Activated T-cell treated with anti-CD3 and anti-CD28 coated beads, Interleukin-2, amount 50 U/mL, for 72 hours (primary cell): ENCODE results near the gene PDXK. TPM values are rescaled to one million over a fixed set of nuclear protein-coding genes. Genes with fewer than 3 reads are reported as not detected.

Experiments used
- ATAC-seq, 2 donors: fragments of 150-1000 bp; cut with Tn5 transposase; replicated peaks in 1 of 2; 2 replicates each; pipeline ENCODE4 v1.10.0; 2021; ENCODE audit warnings: moderate library complexity in 2 of 2, mild to moderate bottlenecking in 1 of 2
- DNase-seq, 2 donors: peaks; one replicate each; pipeline ENCODE4 v3.0.0; 2021 to 2022; ENCODE audit warnings: mixed read lengths in 1 of 2
- H3K27ac Mint-ChIP-seq: one replicate; pipeline ENCODE4 v1.8.0; 2022; ENCODE audit warnings: mild to moderate bottlenecking, moderate library complexity, mixed read lengths
- H3K27me3 Mint-ChIP-seq: one replicate; pipeline ENCODE4 v1.8.0; 2022; ENCODE audit warnings: low read depth, mixed read lengths
- H3K36me3 Mint-ChIP-seq, 2 donors: one replicate each; pipeline ENCODE4 v1.8.0; 2022; ENCODE audit warnings: mixed read lengths in 2 of 2, mild to moderate bottlenecking in 1 of 2; ENCODE audit not compliant: insufficient read depth in 2 of 2
- H3K4me1 Mint-ChIP-seq: one replicate; pipeline ENCODE4 v1.8.0; 2022; ENCODE audit warnings: low read depth, mixed read lengths
- H3K4me3 Mint-ChIP-seq, 2 donors: one replicate each; pipeline ENCODE4 v1.8.0; 2022; ENCODE audit warnings: mild to moderate bottlenecking in 2 of 2, mixed read lengths in 2 of 2, moderate library complexity in 2 of 2
- H3K9me3 Mint-ChIP-seq, 2 donors: one replicate each; pipeline ENCODE4 v1.8.0; 2022; ENCODE audit warnings: mixed read lengths in 2 of 2
- total RNA-seq, 2 donors: library from RNA; stranded (reverse); gene quantifications; one replicate each; pipeline ENCODE4 v1.2.3, GENCODE V29; 2022

PDXK gene
- total RNA-seq, 2 donors from 2014 or later, result 87.9 to 99.5 TPM

DNA sequence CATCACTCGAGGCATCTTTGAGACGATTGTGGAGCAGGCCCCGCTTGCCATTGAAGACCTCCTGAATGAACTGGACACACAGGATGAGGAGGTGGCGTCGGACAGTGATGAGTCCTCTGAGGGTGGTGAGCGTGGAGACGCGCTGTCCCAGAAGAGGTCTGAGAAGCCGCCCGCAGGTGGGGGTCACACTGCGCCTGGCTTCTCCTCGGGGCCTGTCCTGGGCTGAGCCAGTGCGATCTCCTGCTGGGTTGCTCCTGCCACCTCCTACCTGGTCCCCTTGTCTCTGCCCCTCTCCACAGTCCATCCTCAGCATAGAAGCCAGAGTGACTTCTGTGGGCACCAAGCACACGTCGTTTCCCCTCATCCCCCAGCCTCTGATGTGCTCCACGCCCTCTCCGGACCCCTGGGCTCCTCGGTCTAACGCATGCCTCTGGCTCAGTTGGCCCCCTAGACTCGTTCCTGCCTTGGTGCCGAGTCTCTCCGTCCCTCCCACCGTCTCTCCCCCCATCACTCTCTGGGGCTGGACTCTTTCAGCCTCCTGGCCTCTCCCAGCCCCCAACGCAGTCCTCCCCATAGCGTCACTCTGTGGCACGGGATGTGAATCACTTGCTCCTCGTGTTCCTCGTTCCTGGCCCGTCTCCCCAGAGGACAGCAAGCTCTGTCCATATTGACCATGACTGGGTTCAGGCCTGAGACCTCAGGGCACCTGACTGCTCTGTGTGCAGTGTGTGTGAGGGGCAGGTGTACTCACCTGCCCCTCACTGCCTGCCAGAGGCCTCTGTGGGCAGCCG is 79.2 kb downstream of the PDXK start:
- Mint-ChIP-seq H3K27me3 (no peaks in the 10 kb centered on the region), H3K4me3 (no peak overlapping the region), H3K36me3 (peaks cover 3 to 32% of the 10 kb centered on the region in 2 donors), H3K27ac (no peak overlapping the region), H3K4me1 (no peaks in the 10 kb centered on the region), H3K9me3 (no peaks in the 10 kb centered on the region)
- ATAC-seq (no peak), DNase-seq (no peak)

DNA sequence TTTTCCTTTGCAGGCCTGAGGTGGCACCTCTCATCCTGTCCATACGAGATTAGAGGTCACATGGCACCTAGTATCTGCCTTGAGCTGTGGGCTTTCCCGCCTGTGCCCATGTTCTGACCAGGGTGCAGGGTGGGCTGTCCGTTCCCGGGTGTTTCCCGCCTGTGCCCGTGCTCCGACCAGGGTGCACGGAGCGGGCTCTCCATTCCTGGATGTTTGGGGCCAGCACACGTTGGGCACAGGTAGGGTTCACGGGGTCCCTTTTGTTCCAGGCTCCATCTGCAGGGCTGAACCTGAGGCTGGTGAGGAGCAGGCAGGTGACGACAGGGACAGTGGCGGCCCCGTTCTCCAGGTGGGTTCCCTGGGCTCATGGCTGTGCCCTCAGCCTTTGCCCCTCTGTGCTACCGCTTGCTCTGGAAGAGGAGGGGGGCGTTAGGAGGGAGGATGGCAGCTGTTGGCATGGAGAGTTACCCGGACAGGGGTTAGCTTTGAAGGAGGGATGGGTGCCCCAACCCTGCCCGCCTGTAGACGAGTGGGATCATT is 80.4 kb downstream of the PDXK start:
- Mint-ChIP-seq H3K27ac (no peak overlapping the region), H3K4me3 (no peak overlapping the region), H3K36me3 (peaks cover 3 to 34% of the 10 kb centered on the region in 2 donors), H3K9me3 (no peaks in the 10 kb centered on the region), H3K27me3 (no peaks in the 10 kb centered on the region), H3K4me1 (no peaks in the 10 kb centered on the region)
- DNase-seq (no peak), ATAC-seq (no peak)

DNA sequence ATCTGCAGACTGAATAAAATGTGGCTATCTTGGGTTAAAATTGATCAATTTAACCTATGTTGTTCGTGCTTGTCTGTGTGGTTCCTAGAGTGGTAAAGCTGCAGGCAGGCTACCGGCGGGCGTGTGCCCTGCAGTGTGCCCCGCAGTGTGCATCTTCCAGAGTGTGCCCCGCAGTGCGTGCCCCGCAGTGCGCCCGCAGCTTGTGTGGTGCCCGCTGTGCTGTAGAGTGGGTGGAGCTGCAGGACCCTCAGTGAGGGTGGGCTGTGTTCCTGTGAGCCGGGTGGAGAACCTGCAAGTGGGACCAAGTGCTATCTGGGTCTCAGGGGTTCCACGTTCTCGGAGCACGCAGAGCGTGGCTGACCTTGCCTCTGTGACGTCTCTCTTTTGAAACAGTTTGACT is 81.2 kb downstream of the PDXK start:
- Mint-ChIP-seq H3K4me1 (peaks cover 3% of the 10 kb centered on the region), H3K36me3 (peaks cover 3 to 30% of the 10 kb centered on the region in 2 donors), H3K27me3 (no peaks in the 10 kb centered on the region), H3K9me3 (no peaks in the 10 kb centered on the region), H3K4me3 (no peak overlapping the region), H3K27ac (no peak overlapping the region)
- DNase-seq (no peak), ATAC-seq (no peak)

DNA sequence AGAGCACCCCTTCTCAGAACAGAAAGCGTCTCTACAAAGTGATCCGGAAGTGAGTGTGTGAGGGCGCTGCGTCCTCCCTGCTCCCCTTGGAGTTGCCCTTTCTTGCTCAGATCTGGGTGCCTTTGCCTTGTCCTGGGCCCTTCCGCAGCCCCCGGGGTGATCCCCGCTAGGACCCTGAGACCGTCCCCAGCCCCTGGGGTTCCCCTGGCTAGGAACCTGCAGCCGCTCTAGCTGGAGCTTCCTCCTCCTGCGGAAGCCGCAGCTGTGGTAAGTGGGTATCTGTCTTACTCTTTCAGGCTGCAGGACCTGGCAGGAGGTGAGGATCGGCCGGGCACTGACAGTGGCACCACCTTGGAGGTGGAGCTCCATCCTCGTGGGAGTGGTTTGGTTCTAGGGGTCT is 81.6 kb downstream of the PDXK start:
- no peaks in the 10 kb centered on the region for H3K9me3 Mint-ChIP-seq
- H3K4me3 Mint-ChIP-seq, result no peak overlapping the region
- peaks cover 8% of the 10 kb centered on the region for H3K4me1 Mint-ChIP-seq
- DNase-seq (no peak), ATAC-seq (no peak)
- no peaks in the 10 kb centered on the region for H3K27me3 Mint-ChIP-seq
- peaks cover 3 to 28% of the 10 kb centered on the region in 2 donors for H3K36me3 Mint-ChIP-seq
- H3K27ac Mint-ChIP-seq, result no peak overlapping the region

DNA sequence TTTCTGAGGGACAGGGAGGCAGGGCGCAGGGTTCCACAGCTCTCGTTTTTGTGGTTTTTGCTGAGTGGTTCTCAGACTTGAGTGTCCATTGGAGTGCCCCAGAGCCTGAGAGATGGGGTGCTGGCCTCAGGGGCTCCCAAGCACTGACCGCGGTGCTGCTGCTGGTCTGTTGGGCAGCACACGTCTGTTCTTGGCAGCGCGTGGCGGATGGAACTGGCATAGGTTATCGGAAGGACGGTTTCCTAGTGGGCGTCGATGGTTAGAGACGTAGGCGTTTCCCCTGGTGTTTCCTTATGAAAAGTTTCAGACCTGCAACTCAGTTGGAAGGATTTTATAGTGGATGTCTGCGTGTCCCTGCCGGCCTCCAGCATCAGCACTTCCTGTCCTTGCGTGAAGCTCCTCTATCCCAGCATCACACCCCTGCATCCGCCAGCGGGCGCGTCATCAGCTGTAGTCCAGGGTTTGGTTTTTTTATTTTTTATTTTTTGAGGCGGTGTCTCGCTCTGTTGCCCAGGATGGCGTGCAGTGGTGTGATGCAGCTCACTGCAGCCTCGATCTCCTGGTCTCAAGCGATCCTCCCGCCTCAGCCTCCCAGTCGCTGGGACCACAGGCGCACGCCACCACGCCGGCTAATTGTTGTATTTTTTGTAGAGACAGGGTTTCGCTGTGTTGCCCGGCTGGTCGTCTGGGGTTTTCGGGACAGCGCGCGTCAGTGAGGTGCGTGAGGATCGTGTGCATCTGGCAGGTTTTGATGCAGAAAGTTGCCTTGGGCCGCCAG is 82.3 kb downstream of the PDXK start:
- H3K36me3 Mint-ChIP-seq, result peaks cover 3 to 28% of the 10 kb centered on the region in 2 donors
- no peaks in the 10 kb centered on the region for H3K9me3 Mint-ChIP-seq
- no peak overlapping the region for H3K27ac Mint-ChIP-seq
- no peaks in the 10 kb centered on the region for H3K27me3 Mint-ChIP-seq
- no peak overlapping the region for H3K4me3 Mint-ChIP-seq
- ATAC-seq (no peak), DNase-seq (no peak)
- peaks cover 9% of the 10 kb centered on the region for H3K4me1 Mint-ChIP-seq

DNA sequence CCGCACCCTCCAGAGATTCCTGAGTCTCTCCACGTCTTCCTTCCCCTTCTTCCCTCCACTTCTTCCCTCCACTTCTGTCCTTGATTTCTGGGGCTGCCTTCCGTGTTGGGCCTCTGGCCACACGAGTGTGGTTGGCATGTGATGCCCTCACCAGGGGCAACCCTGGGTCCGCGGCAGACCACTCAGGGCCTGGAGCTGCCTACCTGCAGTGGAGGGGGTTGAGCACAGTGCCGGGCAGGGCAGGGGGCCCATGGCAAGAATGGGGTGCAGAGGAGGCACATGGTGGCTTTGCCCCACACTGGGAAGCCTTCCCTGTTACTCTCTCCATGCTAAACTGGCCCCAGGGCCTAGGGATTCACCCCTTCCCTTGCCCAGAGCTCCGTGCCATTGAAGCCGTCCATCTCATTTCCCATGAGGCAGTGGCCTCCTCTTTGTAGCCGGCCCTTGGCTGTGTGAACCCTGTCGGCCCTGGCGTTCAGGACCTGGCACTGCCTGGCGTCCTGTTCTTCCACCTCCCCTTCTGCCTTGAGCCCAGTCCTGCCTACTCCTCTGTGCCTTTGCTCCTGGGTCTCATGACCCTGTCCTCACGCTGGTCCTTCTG is 83.9 kb downstream of the PDXK start:
- Mint-ChIP-seq H3K27ac (no peak overlapping the region), H3K9me3 (no peaks in the 10 kb centered on the region), H3K27me3 (no peaks in the 10 kb centered on the region), H3K4me3 (no peak overlapping the region), H3K4me1 (peaks cover 9% of the 10 kb centered on the region), H3K36me3 (peaks cover 0 to 26% of the 10 kb centered on the region in 2 donors)
- DNase-seq (no peak), ATAC-seq (no peak)

DNA sequence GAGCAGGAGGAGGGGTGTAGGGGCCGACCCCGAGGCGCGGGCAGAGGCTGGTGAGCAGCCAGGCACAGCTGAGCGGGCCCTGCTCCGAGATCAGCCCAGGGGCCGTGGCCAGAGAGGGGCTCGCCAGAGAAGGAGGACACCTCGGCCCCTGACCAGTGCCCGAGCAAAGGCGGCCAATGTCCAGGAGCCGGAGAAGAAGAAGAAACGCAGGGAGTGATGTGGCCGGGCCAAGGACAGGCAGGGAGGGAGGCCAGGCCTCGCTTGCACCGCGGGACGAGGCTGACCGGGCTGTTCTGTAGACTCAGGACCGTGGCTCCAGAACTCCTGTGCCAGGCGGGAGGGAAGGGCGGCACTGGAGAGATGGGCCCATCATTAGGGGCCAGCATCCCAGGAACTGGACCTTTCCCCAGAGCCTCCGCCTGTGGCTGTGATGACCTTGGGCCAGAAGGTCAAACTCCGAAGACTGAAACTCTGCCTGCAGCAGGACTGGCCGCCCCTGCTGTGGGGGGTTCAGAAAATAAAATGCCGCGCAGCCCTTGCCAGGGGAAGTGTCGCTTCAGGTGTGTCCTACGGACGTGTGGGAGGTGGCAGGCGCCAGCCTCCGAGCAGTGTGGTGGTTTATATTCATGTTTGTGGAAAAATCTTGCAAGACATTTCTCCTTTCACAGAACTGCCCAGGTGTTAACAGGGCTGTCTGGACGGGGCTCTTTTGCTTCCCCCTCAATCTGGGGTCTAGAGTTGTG is 84.8 kb downstream of the PDXK start:
- no peak for ATAC-seq
- Mint-ChIP-seq H3K27me3 (no peaks in the 10 kb centered on the region), H3K36me3 (peaks cover 0 to 24% of the 10 kb centered on the region in 2 donors), H3K9me3 (no peaks in the 10 kb centered on the region), H3K27ac (no peak overlapping the region), H3K4me1 (peaks cover 9% of the 10 kb centered on the region), H3K4me3 (no peak overlapping the region)
- DNase-seq, result no peak

DNA sequence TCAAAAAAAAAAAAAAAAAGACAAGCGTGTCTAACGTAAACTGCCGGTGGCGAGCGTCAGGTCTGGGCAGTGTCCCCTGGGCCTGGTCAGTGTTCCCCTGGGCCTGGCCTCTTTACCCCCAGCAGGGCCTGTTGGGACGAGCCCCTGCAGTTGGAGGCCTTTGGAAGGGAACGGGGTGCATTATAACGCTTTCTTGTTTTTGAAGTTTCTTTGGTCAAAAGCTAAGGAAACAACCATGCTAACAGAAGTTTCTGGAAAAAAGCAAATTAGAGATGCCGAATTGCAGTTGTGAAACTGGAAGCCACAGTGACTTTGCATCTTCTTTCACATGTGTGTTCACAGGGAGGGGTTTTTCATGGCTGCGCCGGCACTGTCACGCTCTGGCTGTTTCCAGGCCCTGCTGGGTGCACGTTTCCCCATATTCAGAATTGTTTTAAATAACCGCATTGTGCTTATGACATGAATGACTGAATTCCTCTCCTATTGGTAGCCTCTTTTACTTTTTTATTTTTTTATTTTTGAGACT is 86.4 kb downstream of the PDXK start:
- no peak for DNase-seq
- Mint-ChIP-seq H3K4me1 (peaks cover 9% of the 10 kb centered on the region), H3K4me3 (no peak overlapping the region), H3K36me3 (peaks cover 0 to 16% of the 10 kb centered on the region in 2 donors), H3K27ac (no peak overlapping the region), H3K27me3 (no peaks in the 10 kb centered on the region), H3K9me3 (no peaks in the 10 kb centered on the region)
- ATAC-seq, result no peak

DNA sequence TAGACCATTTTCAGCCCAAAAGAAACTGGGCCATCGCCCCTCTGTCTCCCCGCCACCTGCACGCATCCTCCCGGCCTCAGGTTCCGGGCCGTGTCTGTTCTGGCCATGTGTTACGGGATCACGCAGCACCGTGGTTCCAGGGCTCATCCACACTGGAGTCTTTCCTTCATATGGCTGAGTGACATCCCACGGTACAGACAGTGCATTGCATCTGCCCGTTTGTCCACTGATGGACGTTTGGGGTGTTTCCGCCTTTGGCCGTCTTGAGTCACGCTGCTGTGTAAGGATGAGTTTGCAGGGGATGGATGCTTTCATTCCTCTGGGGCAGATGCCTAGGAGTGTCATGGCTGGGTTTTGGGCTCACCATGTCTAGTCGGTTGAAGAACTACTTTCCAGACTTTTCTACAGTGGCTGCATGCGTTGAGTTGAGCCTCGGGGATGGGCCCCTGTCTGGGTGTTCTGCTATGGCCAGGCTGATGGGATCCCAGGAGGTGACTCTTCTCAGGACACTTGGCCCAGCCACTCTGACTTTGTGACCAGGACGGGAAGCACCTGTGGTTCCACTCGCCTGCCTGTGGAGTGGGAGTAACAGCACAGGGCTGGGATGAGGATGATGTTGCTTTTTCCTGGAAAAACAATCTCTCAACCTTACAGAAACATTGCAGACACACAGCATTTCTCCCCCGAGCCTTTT is 87.2 kb downstream of the PDXK start:
- DNase-seq (no peak), ATAC-seq (no peak)
- Mint-ChIP-seq H3K9me3 (no peaks in the 10 kb centered on the region), H3K27ac (no peak overlapping the region), H3K36me3 (peaks cover 0 to 12% of the 10 kb centered on the region in 2 donors), H3K4me1 (peaks cover 17% of the 10 kb centered on the region), H3K4me3 (no peak overlapping the region), H3K27me3 (no peaks in the 10 kb centered on the region)

DNA sequence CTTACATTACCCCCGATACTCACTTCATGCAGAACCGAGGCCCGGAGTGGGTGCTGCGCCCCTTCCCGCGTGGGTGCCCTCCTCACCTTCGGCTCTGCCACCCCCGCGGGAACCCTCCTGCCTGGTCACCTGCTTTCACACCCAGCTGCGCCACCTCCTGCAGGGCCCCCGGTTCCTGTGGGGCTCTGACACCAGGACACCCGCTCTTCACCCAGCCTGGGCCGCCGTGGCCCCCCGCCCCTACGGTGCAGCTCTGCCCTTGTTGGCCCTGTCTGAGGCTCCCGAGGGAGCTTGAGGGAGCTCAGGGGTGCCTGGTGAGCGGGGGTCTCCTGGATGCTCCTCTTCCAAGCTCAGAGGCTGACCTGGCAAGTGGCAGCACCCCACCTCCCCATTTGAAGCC is 89.4 kb downstream of the PDXK start:
- H3K4me3 Mint-ChIP-seq, result no peak overlapping the region
- peaks cover 21% of the 10 kb centered on the region for H3K4me1 Mint-ChIP-seq
- H3K36me3 Mint-ChIP-seq, result peaks cover 0 to 2% of the 10 kb centered on the region in 2 donors
- H3K27me3 Mint-ChIP-seq, result no peaks in the 10 kb centered on the region
- no peak for ATAC-seq
- H3K27ac Mint-ChIP-seq, result no peak overlapping the region
- DNase-seq, result no peak
- no peaks in the 10 kb centered on the region for H3K9me3 Mint-ChIP-seq

DNA sequence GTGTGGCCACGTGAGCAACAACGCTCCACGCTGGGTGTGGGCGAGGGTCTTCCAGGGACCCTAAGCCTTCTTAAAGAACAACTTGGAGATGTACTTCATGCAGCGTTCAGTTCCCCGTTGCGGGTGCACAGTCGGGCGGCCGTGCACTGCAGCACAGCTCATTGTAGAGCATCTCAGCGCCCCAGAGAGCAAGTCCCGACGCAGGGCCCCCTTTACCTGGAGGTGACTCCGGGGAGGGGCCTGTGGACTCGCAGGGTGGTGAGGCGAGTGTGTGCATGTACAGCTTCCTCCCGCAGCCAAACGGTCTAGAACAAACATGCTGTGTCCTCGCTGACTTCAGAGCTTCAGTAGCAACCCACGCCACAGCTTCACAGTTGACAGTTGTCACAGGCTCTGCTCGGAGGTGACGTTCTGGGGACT is 89.9 kb downstream of the PDXK start:
- H3K4me3 Mint-ChIP-seq, result no peak overlapping the region
- H3K4me1 Mint-ChIP-seq, result peaks cover 21% of the 10 kb centered on the region
- ATAC-seq (no peak), DNase-seq (no peak)
- no peaks in the 10 kb centered on the region for H3K9me3 Mint-ChIP-seq
- no peak overlapping the region for H3K27ac Mint-ChIP-seq
- H3K36me3 Mint-ChIP-seq, result peaks cover 0 to 1% of the 10 kb centered on the region in 2 donors
- no peaks in the 10 kb centered on the region for H3K27me3 Mint-ChIP-seq

DNA sequence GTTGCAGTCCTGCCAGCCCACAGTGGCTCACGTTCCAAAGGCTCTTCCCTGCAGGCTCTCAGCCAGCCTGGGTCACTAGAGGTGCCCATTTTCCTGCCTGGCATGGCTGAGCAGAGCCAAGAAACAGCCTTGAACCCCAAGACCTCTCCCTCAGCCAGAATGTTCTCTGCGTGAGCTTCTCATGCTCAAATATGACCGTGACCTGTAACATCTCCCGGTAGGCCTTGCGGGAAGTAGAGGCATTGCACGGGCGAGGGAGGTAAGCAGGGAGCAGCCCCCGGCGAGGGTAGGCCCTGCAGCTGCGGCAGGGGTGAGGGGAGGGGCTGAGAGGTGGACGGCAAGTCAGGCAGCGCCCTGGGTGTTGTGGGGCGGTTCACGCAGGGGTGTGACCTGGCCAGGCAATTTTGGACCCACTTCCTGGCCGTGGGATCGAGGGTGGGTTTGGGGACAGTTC is 90.4 kb downstream of the PDXK start:
- H3K9me3 Mint-ChIP-seq, result no peaks in the 10 kb centered on the region
- H3K4me3 Mint-ChIP-seq, result no peak overlapping the region
- peaks cover 21% of the 10 kb centered on the region for H3K4me1 Mint-ChIP-seq
- H3K27me3 Mint-ChIP-seq, result no peaks in the 10 kb centered on the region
- H3K36me3 Mint-ChIP-seq, result no peaks in the 10 kb centered on the region
- ATAC-seq (no peak), DNase-seq (no peak)
- no peak overlapping the region for H3K27ac Mint-ChIP-seq
